HG02870 (cell line): ENCODE results near the gene PSMD9.

Source experiments
- ATAC-seq: cut with Tn5 transposase; IDR thresholded peaks from one replicate; pipeline ENCODE4 v1.9.1; 2021; ENCODE audit warnings: mild to moderate bottlenecking, moderate library complexity; ENCODE audit not compliant: unreplicated experiment

PSMD9 gene

GRCh38 chr12:121949648-121950397, 61.2 kb downstream of the PSMD9 start:
- ATAC-seq: no peak

- ATAC-seq: no peak
These were observed 64.6 kb downstream of the PSMD9 start for GRCh38 chr12:121953117-121953692.

- ATAC-seq: no peak
These were observed 65.1 kb downstream of the PSMD9 start for GRCh38 chr12:121953695-121954094.

- no peak for ATAC-seq
These were observed 67.0 kb downstream of the PSMD9 start for GRCh38 chr12:121955258-121956237.

- no peak for ATAC-seq
These were observed 69.4 kb downstream of the PSMD9 start for GRCh38 chr12:121957861-121958515.

- ATAC-seq: no peak
These were observed 70.1 kb downstream of the PSMD9 start for GRCh38 chr12:121958541-121959240.

- ATAC-seq: no peak
These were observed 72.0 kb downstream of the PSMD9 start for GRCh38 chr12:121960541-121960940.

GRCh38 chr12:121961195-121961879, 72.7 kb downstream of the PSMD9 start:
- ATAC-seq: no peak

- no peak for ATAC-seq
These were observed 74.9 kb downstream of the PSMD9 start for GRCh38 chr12:121963341-121964018.

- no peak for ATAC-seq
These were observed 76.4 kb downstream of the PSMD9 start for GRCh38 chr12:121964813-121965643.

GRCh38 chr12:121966959-121967358, 78.4 kb downstream of the PSMD9 start:
- no peak for ATAC-seq
